ENCODE measurements around the gene MOK.
"Not testable (repeated sequence)": the region's sequence is repeated elsewhere in the genome, so short reads cannot be mapped to it uniquely, and the experiment has no call there.

MOK gene

DNA sequence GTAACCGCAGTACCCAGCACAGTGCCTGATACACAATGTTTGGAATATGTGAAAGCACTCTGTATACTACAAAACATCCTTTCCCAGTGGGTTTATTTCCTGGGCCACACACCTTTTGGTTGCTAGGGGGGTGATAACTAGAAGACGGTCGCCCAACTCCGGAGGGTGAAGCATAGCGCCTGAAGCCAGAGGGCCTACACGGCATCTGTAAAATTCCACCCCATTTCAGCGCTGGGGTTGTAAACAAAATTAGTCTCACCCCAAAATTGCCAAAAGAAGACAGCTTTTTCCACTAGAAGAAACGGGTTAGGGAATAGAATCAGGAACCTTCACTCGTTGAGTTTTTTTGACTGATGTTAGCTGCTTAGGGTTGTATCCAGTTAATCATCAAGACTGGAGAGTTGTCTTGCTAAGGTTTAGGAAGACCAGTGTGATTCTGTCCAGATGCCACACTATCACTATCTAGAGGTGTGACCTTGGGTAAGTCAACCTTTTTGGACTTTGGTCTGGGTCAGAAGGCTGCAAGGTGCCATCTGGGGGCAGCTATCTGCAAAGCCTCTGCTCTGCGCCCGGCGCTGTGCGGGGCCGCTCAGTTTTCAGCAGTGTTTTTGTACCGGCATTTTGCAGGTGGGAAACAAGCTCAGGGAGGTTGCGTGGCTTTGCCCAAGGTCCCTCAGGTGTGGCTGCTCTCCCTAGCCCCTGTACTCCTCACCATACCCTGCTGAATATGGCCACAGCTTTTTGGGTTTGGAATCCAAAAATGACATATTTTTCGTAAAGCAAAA is 15.9 kb upstream of the MOK start:
- FAIRE-seq: no peak

DNA sequence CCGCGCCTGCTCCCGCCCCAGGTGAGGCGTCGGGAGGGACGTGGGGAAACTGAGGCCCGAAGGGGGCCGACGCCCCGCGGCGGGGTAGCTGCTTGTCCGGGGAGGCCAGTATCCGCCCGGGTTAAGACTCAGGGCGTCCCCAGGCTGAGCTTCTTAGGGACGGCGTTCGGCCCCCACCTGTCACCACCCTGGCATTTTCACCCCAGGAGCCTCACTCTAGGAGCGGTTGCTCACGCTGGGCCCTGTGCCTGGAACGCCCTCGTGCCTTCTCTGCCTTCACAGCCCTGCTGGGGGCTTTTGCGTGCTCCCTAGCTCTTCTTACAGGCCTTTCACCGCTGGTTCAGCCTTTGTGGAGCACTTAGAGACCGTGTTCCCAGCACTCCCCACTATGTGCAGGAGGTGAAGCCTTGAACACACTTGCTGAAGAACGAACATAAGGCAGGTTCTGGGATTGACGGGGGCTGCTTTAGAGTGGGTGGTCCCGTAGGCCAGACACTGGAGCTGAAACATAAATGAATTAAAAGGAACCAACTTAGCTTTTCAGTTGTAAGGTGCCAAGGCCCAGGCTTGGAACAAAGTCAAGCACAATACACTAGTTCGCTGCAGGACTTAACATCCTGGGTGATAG is 15.2 kb upstream of the MOK start:
- no peak for FAIRE-seq

DNA sequence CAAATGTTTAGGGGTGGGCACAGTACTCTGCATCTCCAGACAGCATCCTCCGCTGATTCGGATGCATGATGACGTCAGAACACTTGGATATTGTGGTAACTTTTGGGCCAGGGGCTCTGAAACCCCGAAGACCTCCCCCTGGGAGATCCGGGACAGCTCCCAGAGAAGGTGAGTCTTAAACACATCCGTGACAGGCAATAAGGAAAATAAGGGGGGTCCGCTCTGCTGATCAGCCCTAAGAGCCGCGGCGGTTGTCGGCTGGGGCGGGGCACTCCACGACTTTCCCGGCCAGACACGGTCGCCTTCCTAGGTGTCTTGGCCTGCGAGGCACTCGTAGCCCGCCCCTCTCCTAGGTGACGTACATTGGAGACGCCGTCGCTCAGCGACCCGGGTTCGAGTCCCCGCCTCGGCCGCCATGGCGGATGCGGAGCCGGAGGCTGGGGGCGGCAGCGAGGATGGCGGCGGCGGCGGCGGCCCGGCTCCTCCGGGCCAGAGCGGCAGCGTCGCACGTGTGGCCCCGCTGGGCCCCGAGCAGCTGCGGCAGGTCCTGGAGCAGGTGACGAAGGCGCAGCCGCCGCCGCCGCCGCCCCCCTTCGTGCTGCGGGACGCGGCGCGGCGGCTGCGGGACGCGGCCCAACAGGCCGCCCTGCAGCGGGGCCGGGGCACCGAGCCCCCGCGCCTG is 14.5 kb upstream of the MOK start, which contains the start of gene ZNF839:
TSS of gene ZNF839 (plus strand) at position 396 of the 682 bp plus-strand sequence. CDS start at position 416, 20 bp downstream.
- FAIRE-seq: no peak

DNA sequence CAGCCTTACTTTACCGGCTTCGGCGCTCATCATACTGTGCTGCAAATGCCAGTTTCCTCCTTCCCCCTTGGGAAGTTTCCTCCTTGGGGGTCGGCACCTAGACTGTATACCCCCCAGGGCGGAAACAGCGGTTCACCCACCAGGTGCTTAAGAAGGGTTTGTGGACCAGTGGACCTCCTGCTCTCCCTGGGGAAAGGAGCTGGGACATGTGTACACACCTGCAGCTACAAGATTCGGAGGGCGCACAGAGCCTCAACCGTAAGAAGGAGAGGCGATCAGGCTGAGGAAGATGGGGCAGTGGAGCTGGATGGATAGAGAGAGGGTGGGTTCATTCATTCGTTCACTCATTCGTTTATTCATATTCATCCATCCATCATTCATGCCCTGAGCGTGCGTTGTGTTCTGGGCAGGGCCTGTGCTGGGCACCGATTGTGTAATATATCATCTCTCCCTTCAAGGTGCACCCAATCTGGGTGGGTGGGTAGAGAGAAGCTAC is 13.9 kb upstream of the MOK start:
- FAIRE-seq: no peak

DNA sequence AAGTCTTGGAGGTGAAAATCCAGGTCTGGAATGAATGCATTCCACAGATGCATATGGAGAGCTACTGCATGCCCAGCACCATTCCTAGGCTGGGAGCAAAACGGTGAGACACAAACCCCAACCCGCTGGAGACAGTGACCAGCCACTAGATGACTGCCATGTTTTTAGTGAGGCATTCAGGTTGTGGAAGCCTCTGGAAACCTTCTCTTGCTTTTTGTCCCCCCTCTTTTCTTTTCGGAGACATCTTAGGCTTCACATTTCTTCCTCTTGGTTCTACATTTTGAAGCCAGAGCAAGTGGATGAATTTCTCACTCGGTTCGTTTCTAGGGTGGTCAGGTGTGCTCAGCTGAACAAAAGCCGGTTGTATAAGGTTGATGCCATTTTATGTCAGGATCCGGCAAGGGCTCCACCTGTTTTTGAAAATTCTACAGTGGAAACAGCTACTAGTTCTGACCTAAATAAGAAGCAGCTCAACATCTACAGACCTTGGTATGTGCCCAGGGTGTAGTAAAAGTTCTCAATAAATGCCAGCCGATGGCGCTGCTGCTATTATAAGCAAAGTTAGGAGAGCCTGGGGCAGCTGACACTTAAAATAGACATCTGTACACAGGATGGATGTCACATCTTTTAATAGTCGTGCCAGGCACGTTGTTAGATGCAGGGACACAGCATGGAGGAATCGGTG is 12.7 kb upstream of the MOK start:
- no peak for FAIRE-seq

- no peak for FAIRE-seq
Measured at GRCh38 chr14:102316743-102317563, 12.0 kb upstream of the MOK start.

- FAIRE-seq: no peak
Measured at GRCh38 chr14:102316338-102316742, 11.4 kb upstream of the MOK start.

DNA sequence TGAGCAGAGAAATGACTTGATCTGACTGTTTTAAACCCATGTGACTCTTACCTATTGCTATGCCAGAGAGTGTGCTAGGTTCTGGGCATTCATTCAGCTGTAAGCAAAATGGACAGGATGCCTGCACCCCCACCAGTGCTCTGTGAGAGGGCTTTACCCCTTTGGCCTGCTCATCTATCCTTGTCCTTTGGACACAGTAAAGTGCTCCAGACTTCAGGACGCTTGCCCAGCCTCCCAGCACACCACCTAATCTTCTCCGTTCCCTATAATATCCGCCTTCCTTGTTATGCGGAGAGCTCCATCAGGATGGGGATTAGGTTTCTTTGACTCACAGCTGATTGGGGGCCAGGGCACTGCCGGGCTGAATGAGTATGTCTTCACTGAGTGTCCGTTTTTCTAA is 10.2 kb upstream of the MOK start:
- no peak for FAIRE-seq

- FAIRE-seq: no peak
Measured at GRCh38 chr14:102314242-102315011, 9.5 kb upstream of the MOK start.

DNA sequence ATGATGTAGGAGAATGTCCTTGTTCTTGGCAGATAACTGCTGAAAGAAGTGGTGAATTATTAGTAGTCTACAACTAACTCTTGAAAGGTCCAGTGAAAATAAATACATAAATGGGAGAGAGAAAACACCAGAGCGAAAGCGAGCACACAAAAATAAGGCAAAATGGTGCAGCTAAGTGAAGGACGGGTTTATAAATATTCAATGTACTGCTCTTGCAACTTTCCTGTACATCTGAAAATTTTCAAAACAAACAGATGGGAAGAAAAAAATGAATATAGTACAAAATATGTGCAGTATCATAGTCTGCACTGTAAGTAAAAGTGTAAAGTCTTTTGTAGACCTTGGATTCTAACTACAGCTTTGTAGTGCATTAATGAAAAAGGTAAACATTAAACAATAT is 1.3 kb downstream of the MOK start:
- FAIRE-seq: no peak

DNA sequence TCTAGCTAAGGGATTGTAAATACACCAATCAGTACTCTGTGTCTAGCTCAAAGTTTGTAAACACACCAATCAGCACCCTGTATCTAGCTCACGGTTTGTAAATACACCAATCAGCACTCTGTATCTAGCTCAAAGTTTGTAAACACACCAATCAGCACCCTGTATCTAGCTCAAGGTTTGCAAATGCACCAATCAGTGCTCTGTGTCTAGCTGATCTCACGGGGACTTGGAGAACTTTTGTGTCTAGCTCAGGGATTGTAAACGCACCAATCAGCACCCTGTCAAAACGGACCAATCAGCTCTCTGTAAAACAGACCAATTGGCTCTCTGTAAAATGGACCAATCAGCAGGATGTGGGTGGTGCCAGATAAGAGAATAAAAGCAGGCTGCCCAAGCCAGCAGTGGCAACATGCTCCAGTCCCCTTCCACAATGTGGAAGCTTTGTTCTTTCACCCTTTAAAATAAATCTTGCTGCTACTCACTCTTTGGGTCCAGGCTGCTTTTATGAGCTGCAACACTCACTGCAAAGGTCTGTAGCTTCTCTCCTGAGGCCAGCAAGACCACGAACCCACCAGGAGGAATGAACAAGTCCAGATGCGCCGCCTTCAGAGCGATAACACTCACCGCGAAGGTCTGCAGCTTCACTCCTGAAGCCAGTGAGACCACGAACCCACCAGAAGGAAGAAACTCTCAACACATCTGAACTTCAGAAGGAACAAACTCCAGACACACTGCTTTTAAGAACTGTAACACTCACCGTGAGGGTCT is 6.5 kb downstream of the MOK start:
- not testable (repeated sequence) for FAIRE-seq

- no peak for FAIRE-seq
Measured at GRCh38 chr14:102297436-102298170, 7.4 kb downstream of the MOK start.

DNA sequence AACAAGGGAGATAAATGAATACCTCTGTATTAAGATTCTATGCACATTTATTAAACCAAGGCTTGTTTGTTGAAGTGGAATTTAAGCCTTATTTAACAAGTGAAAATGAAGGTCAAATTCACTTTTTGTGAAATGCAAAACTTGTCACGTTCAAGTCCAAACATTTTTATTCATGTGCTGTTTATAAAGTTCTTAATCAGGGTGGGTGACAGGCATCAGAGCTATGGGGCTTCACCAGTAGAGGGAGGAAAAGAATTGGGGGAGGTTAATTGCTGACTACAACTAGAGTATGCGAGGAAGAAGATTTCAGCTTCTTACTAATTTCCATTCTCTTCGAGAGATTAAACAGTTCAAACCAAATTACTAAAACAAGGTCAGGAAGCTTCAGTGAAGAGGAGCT is 9.7 kb downstream of the MOK start:
- no peak for FAIRE-seq

GRCh38 chr14:102293781-102294180 is 11.2 kb downstream of the MOK start:
- FAIRE-seq: no peak

DNA sequence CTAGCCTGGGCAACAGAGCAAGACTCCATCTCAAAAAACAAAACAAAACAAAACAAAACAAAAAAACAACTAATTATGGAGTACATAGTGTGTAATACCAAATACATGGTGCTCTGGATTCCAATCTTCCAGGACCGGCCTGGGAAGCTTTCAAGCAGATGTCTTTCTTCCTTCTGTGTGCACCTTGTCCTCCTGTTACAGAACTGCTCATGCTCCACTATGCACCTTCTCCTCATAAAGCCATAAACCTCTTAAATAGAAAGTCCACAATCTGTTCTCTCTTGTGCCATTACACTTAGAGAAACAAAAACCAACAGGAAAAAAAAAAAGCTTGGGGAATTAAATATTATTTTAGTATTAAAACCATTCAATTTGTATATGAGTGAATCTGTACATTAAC is 12.5 kb downstream of the MOK start:
- no peak for FAIRE-seq

DNA sequence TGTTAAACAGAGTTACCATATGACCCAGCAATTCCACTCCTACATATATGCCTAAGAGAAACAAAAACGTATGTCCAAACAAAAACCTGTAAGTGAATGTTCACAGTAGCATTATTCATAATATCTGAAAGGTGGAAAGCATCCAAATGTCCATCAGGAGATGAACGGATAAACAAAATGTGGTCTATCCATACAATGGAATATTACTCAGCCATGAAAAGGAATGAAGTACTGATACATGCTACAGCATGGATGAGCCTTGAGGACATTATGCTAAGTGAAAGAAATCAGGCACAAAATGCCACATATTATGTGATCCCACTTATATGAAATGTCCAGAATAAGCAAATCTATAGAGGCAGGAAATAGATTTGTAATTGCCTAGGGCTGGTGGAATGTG is 16.8 kb downstream of the MOK start:
- no peak for FAIRE-seq

GRCh38 chr14:102285106-102285505 is 19.9 kb downstream of the MOK start:
- FAIRE-seq: no peak

- no peak for FAIRE-seq
Measured at GRCh38 chr14:102283631-102284129, 21.3 kb downstream of the MOK start.

GRCh38 chr14:102282751-102283465 is 22.1 kb downstream of the MOK start:
- no peak for FAIRE-seq
